HG03342 (cell line): ENCODE data around the gene ANKRD6.

Experiments used
- ATAC-seq: cut with Tn5 transposase; IDR thresholded peaks from one replicate; pipeline ENCODE4 v1.9.1; 2021; ENCODE audit warnings: mild to moderate bottlenecking, moderate library complexity; ENCODE audit not compliant: unreplicated experiment

The ANKRD6 gene

DNA sequence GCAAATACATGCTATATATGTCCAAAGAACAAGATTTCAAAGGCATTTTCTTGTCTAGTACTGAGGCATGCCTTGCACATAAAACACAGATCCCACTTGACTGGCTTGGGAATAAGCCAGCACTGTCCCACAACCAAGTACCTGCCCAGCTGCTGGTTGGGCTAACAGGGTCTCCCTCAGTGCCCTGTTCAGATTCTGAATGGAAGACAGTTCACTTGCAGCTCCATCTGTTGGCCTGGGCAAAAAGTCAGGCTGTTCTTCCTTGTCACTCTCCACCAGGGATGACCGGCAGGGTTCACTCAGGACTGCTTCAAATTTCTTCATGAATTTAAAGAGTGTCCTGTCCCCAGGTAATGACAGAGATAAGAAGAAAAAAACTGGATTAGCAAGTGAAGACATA, 250.0 kb downstream of the ANKRD6 start:
- ATAC-seq, result no peak
